Smooth muscle cell (in vitro differentiated cells): ENCODE data around the gene DCTN1. TPM values are rescaled to one million over a fixed set of nuclear protein-coding genes. Genes with fewer than 3 reads are reported as not detected.

ENCODE experiments used
- DNase-seq: peaks from one replicate; lab custom pipeline; 2025; ENCODE audit not compliant: unreplicated experiment; lab: John Stamatoyannopoulos, UW
- H2AFZ ChIP-seq: fragments of 200-600 bp; sonication (generic); 2 replicates; pipeline ENCODE4 v1.6.0; 2016; ENCODE audit warnings: antibody characterized with exemption, low read depth, mild to moderate bottlenecking
- H3F3A ChIP-seq: fragments of 200-600 bp; sonication (generic); 2 replicates; pipeline ENCODE4 v1.6.0; 2017; ENCODE audit warnings: antibody characterized with exemption, low read depth
- H3K27ac ChIP-seq: fragments of 200-600 bp; sonication (generic); 2 replicates; pipeline ENCODE4 v1.5.1; 2016; ENCODE audit warnings: low read depth, mild to moderate bottlenecking
- H3K27me3 ChIP-seq: fragments of 200-600 bp; sonication (generic); 2 replicates; pipeline ENCODE4 v1.6.1; 2016; ENCODE audit warnings: low read depth, mild to moderate bottlenecking
- H3K36me3 ChIP-seq: fragments of 200-600 bp; sonication (generic); 2 replicates; pipeline ENCODE4 v1.5.1; 2016; ENCODE audit warnings: low read depth
- H3K4me1 ChIP-seq: fragments of 200-600 bp; sonication (generic); 2 replicates; pipeline ENCODE4 v1.5.1; 2016; ENCODE audit warnings: low read depth
- H3K4me2 ChIP-seq: fragments of 200-600 bp; sonication (generic); 2 replicates; pipeline ENCODE4 v1.6.0; 2016; ENCODE audit warnings: mild to moderate bottlenecking
- H3K4me3 ChIP-seq: fragments of 200-600 bp; sonication (generic); 2 replicates; pipeline ENCODE4 v1.5.1; 2016; ENCODE audit warnings: mild to moderate bottlenecking
- H3K79me2 ChIP-seq: fragments of 200-600 bp; sonication (generic); 2 replicates; pipeline ENCODE4 v1.6.0; 2016; ENCODE audit warnings: low read depth, mild to moderate bottlenecking
- H3K9ac ChIP-seq: fragments of 200-600 bp; sonication (generic); 2 replicates; pipeline ENCODE4 v1.6.0; 2016; ENCODE audit warnings: low read depth
- H3K9me3 ChIP-seq: fragments of 200-600 bp; sonication (generic); replicated peaks from 2 replicates; pipeline ENCODE4 v1.5.1; 2016; ENCODE audit warnings: low read depth
- H4K20me1 ChIP-seq: fragments of 200-600 bp; sonication (generic); 2 replicates; pipeline ENCODE4 v1.6.0; 2016; ENCODE audit warnings: low read depth
- WGBS: methylation state at CpG from one replicate; pipeline ENCODE4 v1.1.7; 2016; ENCODE audit warnings: low lambda C conversion rate; 5-methylcytosine and 5-hydroxymethylcytosine counted together
- polyA plus RNA-seq: library from polyadenylated mRNA; unstranded; fragments of >200 nt; fragmentation: Nextera tagmentation; extraction: Ambion mirVana; gene quantifications from 2 replicates; pipeline ENCODE4 v1.2.1, GENCODE V29; 2016
- total RNA-seq: library from RNA; depleted of rRNA; stranded (reverse); fragments of >200 nt; gene quantifications from 2 replicates; pipeline ENCODE4 v1.2.3, GENCODE V29; 2014
- TF ChIP-seq, protein P1 (sequence below): fragments of 200-600 bp; sonication (generic); IDR thresholded peaks from 2 replicates; pipeline ENCODE4 v1.5.1; 2017; ENCODE audit warnings: borderline replicate concordance, mild to moderate bottlenecking, antibody characterized with exemption; ENCODE audit not compliant: insufficient read depth, poor library complexity, severe bottlenecking

Gene DCTN1
- total and polyA plus RNA-seq, 2 experiments from 2014 or later, result 65.8 to 105 TPM

DNA sequence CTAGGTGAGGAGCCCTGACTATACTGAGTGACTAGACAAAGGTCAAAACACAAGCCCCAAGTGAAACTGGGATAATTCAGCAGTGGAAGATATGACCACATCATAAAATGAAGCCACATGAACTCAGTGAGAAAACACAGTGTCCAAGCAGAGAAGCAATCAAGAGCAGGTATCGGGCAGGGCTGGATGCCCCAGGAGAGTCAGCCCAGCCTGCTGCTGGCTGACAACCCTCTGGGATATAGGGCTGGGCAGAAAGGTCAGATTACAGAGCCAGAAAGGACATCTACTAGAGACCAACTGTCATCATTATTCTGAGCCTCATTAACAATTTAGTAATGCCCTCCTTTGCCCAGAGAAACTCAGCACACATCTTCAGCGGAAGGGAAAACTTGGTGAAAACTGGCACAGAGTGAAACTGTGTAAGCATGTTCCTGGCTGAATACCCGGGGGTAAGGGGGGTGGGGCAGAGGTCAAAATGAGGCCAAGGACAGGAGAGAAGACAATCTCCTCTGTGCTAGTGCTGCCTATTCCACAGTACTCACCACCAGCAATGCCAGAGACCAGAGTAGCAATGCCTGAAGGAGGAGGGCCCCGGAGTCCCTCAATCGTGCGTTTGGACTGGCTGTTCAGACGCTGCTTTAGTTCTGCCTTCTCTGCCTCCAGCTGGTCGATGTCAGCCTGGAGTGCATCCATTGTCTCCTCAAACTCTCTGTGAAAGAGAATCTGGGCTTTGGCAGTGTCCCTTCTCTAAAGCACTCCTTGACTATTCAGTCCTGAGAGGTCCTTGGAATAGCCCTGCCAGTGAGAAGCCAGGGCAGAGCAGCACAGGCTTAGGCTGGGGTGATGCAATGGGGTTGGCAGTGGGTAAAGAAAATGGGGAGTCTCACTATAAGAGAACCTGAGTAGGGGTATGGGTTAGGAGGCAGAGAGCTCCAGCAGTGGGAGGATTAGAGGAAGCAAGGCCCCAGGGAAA, 15.3 kb downstream of the DCTN1 start:
- Histone ChIP-seq H3K79me2 (no peaks in the 10 kb centered on the region), H2AFZ (no peak overlapping the region), H3K4me1 (no peaks in the 10 kb centered on the region), H3K9me3 (no peaks in the 10 kb centered on the region), H3F3A (no peaks in the 10 kb centered on the region), H3K9ac (no peak overlapping the region), H3K27ac (no peak overlapping the region), H3K36me3 (peaks cover 30% of the 10 kb centered on the region), H3K4me2 (no peak overlapping the region), H3K4me3 (no peak overlapping the region), H4K20me1 (no peaks in the 10 kb centered on the region), H3K27me3 (no peaks in the 10 kb centered on the region)
- DNase-seq, result no peak
- TF ChIP-seq, protein P1, sequence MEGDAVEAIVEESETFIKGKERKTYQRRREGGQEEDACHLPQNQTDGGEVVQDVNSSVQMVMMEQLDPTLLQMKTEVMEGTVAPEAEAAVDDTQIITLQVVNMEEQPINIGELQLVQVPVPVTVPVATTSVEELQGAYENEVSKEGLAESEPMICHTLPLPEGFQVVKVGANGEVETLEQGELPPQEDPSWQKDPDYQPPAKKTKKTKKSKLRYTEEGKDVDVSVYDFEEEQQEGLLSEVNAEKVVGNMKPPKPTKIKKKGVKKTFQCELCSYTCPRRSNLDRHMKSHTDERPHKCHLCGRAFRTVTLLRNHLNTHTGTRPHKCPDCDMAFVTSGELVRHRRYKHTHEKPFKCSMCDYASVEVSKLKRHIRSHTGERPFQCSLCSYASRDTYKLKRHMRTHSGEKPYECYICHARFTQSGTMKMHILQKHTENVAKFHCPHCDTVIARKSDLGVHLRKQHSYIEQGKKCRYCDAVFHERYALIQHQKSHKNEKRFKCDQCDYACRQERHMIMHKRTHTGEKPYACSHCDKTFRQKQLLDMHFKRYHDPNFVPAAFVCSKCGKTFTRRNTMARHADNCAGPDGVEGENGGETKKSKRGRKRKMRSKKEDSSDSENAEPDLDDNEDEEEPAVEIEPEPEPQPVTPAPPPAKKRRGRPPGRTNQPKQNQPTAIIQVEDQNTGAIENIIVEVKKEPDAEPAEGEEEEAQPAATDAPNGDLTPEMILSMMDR, result no peak
- 94% methylated on average over 8 of the region's 8 CpGs for WGBS

- Histone ChIP-seq H3K4me1 (no peaks in the 10 kb centered on the region), H4K20me1 (no peaks in the 10 kb centered on the region), H3K4me2 (no peak overlapping the region), H3K4me3 (no peak overlapping the region), H3K9me3 (no peaks in the 10 kb centered on the region), H3F3A (no peaks in the 10 kb centered on the region), H3K79me2 (no peaks in the 10 kb centered on the region), H2AFZ (no peak overlapping the region), H3K27ac (no peak overlapping the region), H3K27me3 (no peaks in the 10 kb centered on the region), H3K9ac (no peak overlapping the region), H3K36me3 (peaks cover 22% of the 10 kb centered on the region)
- WGBS, result 96% methylated on average over 11 of the region's 11 CpGs
- no peak for DNase-seq
- TF ChIP-seq, protein P1, result no peak
These were observed 18.8 kb downstream of the DCTN1 start for GRCh38 chr2:74361327-74361726.

- Histone ChIP-seq H3K9me3 (no peaks in the 10 kb centered on the region), H3F3A (no peaks in the 10 kb centered on the region), H3K36me3 (peaks cover 16% of the 10 kb centered on the region), H3K27me3 (no peaks in the 10 kb centered on the region), H2AFZ (no peak overlapping the region), H3K9ac (no peak overlapping the region), H3K79me2 (no peaks in the 10 kb centered on the region), H3K4me2 (no peak overlapping the region), H3K27ac (no peak overlapping the region), H3K4me1 (no peaks in the 10 kb centered on the region), H3K4me3 (no peak overlapping the region), H4K20me1 (no peaks in the 10 kb centered on the region)
- DNase-seq, result no peak
- TF ChIP-seq, protein P1, result no peak
These were observed 22.5 kb downstream of the DCTN1 start for GRCh38 chr2:74357627-74358026.
